Measurements from ENCODE around the gene DAB2IP.
"Not testable (repeated sequence)": the region's sequence is repeated elsewhere in the genome, so short reads cannot be mapped to it uniquely, and the experiment has no call there.

Gene DAB2IP

DNA sequence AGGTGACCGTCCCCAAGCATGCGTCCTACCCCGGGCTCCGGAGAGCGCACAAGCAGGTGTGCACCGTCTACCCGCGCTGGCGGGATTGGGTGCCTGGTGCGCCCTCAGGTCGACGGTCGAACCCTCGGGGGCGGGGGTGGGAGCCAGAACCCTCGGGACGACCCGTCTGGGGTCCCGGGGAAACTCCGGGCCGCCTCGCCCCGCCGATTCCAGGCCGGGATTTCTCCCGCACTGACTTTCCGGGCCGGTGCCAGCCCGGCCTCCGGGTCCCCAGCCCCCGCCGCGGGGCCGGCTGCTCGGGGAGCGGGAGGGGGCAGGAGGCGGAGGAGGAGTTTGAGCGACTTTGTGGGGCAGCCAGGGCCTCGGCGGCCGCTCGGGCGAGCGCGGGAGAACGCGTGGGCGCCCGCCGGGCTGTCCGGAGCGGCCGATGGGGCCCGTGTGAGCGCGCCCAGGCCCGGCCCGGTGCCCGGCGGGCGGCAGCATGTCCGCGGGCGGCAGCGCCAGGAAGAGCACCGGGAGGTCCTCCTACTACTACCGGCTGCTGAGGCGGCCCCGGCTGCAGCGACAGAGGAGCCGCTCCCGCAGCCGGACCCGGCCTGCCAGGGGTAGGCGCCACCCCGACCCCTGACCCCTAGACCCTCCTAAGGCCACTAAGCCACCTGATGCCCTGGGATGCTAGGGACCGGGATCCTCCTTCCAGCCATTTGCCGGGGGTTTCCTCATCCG lies at the start of gene DAB2IP:
TSS of gene DAB2IP (plus strand) at position 340 of the 726 bp plus-strand sequence. CDS start at position 482, 142 bp downstream.
- peak within 1 kb of the TSS; percentile 25 to 52 (median 38) for H3K4me3 ChIP-seq
- H3K27ac ChIP-seq: peak within 1 kb of the TSS in 18 of 21 experiments; percentile 5 to 83 (median 64)

DNA sequence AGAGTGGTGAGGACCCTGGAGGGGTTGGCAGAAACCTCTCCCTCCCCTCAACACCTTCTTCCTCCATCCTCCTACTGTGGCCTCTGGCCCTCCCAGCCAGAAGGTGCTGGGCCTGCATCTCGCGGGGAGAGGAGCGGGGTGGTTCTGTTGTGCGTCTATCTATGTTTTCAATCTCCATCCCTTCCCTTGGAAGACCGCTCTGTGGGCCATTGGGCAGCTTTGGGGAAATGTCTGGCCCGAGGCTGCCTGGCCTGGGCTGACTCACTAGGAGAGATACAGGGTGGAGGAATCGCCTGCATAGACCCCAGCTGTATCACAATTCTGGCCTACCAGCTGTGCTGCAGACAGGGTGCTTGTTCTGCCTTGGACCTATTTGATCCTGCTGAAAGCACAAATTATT lies 48.4 kb upstream of the DAB2IP start:
- no peak overlapping the region for H3K4me3 ChIP-seq
- no peak overlapping the region for H3K27ac ChIP-seq

DNA sequence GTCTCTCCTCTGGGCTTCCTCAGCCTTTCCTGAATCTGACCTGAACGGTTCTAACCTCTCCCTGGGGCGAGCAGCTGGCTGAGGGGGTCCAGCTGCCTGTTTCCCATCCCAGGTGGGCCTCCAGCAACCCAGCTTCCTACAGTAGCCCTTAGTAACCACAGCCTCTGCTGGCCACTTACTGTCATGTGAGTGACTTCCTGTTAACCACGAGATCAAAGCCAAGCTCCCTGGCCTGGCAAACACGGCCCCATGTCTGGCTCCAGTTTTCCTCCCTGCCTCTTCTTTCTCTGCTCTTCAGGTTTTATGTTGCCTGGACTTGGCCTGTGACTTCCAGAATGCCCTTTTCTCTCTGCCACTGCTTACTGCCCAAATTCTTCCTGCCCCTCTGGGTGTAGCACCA lies 47.2 kb upstream of the DAB2IP start:
- no peak overlapping the region for H3K4me3 ChIP-seq
- peak overlapping the region in 3 of 21 experiments; percentile 0 to 24 (median 5) for H3K27ac ChIP-seq

DNA sequence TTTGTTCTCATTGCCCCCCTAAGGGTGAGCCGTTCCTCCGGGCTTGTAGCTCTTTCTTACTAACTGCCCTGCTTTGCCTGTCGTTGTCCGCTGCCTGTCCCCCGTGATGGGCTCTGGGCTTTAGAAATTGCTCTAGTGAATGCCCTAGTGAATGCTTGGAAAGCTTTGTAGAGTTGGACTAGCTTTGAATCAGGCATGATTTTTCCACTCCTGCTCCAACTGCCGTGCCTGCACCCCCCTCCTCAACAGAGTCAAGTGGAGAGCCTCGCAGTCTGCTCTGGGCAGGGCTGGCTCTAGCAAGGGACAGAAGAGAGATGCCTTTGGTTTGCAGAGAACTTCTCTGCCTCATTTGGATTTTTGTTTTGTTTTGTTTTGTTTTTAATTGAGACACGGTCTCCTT lies 46.8 kb upstream of the DAB2IP start:
- Histone ChIP-seq H3K4me3 (no peak overlapping the region), H3K27ac (peak overlapping the region in 2 of 21 experiments; percentile 0 to 5)

DNA sequence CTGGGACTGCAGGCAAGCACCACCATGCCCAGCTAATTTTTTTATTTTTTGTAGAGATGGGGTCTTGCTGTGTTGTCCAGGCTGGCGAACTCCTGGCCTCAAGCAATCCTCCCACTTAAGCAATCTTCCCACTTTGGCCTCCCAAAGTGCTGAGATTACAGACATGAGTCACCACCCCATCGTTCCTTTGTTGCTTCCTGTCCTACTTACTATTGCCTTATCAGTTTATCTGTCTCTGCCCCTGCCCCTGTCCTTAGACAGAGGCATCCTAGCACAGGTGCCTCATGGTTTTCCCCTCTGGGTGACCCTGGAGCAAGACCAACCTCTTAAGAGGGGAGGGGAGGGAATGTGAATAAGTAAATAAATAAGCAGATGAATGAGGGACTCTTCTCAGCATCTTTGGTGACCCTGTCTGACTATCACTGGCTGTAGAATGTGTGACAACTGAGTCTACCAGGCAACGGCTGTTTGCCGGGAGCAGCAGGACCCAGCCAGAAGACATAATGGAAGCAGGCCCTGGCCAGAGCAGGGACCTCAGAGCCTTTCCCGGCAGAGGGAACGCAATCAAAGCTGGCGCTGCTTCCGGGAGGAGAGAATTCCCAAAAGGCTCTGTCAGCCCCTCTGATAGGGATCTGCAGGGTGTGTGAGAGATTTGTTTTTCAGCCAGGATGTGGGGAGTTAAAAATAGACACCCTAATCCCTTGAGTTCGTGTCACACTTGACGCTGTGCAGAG lies 43.8 kb upstream of the DAB2IP start:
- peak overlapping the region in 4 of 21 experiments; percentile 27 to 50 (median 44) for H3K27ac ChIP-seq
- no peak overlapping the region for H3K4me3 ChIP-seq

DNA sequence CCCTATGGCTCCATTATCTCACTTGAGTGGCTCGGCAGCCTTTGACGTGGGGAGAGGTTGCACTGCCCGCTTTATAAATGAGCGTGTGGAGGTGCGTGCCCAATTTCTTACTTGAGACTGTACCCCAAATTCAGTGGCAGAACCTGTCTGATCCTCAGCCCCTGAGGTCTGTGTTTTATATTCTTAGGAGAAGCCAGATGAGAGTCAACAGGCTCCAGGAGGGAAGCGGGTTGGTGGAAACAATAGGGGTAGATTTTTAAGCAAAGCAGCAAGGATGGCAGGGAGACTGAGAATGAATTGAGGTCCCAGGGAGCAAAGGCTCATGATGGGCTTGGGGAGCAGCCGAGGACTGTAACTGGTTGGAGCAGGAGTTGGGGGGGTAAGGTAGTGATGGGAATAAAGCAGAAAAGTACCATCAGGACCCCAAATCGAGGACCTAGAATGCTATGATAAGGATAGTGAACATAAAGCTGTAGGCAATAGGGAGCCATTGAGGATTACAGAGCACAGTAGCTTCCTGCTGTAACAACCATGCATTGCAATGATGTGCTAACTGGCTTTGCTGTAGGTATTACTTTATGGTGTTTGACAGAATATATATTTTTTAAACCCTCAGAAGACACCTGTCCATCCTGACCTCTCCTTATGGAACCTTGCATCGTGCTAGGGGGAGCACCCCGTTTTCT lies 43.1 kb upstream of the DAB2IP start:
- H3K4me3 ChIP-seq: no peak overlapping the region
- peak overlapping the region in 3 of 21 experiments; percentile 21 to 44 (median 27) for H3K27ac ChIP-seq

DNA sequence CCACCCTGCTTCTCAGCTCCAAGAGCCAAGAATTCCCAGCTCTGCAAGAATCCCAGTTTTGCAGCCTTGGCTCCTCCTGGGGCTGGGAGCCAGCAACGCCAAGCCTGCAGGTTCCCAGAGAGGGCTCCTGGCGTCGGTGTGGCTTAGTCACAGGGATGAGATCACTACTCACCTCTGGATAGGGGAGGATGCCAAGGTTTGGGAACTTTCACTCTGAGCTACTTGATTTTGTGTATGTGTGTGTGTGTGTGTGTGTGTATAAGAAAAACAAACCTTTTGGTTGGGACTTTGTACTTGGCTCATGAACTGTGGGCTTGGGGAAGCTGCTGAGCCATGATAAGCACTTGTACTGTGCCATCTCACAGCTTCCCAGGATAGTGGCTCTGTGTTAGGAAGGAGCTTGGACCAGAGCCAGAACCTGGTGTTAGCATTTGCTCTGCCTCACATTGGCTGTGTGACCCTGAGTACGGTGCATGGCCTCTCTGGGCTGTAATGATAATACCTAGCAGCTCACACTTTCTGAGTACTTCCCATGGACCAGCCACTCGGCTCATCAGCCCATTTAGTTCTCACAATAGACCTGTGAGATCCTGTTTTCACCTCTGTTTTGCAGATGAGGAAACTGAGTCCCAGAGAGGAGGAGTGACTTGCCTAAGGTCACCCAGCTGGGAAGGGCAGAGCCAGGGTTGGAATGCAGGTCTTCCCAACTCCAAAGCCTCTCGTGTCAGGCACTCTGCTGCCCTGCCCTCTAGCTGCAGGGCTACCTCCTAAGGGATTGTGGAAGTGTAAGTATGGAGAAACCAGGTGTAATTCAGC lies 41.4 kb upstream of the DAB2IP start:
- Histone ChIP-seq H3K4me3 (no peak overlapping the region), H3K27ac (no peak overlapping the region)

DNA sequence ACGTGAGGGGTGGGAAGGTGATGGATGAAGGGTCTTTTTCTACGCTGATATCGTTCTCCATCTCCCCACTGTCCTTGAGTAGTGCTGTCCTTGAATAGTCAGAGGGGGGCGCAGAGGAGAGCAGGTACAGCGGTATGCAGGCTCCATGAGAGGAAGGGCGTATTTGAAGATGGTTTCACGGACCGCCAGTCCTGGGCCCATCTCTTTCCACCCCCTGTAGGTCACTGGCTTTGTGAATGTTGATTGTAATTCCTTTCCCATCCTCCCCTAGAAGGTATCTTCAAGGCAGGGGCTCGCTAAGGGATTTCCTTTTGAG lies 40.8 kb upstream of the DAB2IP start:
- Histone ChIP-seq H3K27ac (no peak overlapping the region), H3K4me3 (no peak overlapping the region)

DNA sequence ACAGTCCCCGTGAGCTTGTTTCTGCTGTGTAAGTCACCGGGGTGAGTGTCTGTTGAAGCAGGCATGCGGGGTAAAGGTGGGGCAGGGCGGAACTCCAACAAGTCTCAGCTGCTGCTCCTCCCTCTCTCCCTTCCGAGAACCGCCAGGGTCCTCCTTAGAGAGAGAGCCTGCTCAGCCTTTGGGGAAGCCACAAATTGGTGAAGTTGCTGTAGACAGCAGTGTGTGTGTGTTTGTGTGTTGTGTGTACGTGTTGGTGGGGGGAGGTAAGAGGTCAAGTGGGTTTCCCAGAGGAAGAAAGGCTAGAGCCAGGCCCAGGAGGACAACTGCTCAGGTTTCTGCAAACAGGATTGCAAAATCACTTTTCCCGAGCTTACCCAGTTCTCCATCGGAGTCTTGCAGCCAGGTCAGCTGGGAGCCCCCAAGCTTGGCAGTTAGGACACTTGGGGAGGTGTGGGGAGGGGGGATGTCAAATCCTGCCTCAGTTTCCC lies 38.9 kb upstream of the DAB2IP start:
- Histone ChIP-seq H3K4me3 (no peak overlapping the region), H3K27ac (peak overlapping the region in 15 of 21 experiments; percentile 8 to 78 (median 56))

DNA sequence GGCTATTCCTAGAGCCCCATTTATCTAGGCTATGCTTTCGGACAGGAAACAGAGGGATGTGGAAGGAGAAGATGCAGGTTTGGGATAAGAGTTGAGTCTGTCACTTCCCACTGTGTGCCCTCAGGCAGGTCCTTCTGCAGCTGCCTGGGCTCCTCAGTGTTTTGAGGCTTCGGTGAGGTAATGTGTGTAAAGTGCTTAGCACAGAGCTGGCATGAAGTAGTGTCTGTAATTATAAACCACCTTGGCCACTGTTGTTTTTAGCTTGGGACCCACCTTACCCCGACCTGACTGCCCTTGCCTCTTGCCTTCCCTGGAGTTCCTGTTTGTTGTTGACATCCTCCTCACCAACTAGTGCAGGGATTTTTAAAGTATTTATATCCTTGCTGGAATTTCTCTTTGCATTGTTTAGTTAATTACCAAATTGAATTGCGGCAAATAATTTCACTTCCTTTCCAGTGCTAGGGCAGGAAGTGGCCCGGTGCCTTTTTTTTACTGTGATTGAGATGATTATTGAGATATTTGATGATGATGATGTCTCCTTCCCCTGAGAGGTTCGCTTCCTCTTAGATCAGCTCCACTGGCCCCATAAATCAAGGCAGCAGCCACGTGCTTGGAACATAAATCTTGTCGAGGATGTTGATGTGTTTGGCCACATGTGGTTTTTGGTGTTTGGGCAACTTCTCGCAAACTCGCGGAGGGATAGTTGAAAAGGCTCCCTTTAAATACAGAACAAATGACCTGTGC lies 38.3 kb upstream of the DAB2IP start:
- Histone ChIP-seq H3K4me3 (no peak overlapping the region), H3K27ac (peak overlapping the region in 15 of 21 experiments; percentile 8 to 78 (median 56))

DNA sequence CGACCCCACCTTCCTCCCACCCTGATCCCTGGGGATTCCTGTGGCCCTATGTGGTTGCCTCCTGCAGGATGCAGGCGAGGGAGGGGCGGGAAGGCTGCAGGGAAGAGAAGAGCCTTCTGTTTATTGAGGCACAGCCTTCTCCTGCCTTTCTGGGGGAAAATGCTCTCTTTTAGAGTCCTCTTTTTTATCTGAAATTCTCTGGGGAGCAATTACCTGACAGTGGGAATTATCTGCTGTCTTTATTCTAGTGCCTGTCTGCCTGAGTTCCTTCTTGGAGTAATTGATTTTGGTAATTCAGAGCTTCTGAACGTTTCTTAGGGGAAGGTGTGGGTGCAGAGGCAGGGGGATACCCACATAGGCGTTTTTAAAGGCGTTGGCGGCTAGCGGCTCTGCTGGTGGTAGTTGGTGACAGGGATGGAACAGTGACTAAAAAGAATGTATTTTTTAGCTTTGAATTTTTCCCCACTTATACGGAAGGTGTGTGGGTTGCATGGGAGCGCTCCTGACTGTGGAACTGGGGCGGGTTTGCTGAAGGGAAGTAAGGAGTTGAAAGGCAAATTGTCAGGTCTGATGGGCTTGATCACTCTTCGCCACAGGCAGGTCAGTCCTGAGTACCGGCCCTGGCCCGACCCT lies 35.2 kb upstream of the DAB2IP start:
- Histone ChIP-seq H3K27ac (no peak overlapping the region), H3K4me3 (no peak overlapping the region)

DNA sequence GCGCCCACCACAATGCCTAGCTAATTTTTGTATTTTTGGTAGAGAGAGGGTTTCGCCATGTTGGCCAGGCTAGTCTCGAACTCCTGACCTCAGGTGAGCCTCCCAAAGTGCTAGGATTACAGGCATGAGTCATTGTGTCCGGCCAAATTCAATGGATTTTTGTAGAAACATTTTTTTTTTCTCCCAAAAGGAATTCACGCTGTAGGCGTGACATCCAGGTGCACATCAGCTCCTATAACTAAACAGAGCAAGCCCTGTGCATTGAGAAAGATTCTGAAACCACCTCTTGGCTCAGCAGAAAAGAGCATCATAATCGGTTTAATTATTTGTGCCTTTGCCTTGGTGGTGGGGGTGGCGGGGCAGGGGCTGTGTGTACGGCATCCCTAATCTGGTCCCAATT lies 32.9 kb upstream of the DAB2IP start:
- H3K4me3 ChIP-seq: no peak overlapping the region
- no peak overlapping the region for H3K27ac ChIP-seq

DNA sequence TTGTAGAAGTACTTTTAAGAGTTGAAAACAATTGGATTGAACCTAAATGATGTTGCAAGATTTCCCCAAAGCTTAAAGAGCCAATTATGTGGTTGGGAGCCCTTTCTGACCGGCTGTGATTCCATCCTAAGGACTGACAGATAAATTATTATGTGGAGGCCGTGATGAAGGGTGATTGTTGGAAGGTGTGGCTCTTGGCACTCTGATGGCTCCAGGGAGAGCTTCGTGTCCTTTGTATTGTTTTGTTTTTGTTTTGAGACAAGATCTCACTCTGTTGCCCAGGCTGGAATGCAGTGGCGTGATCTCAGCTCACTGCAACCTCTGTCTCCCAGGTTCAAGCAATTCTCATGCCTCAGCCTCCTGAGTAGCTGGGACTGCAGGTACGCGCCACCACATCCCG lies 32.5 kb upstream of the DAB2IP start:
- H3K27ac ChIP-seq: peak overlapping the region in 1 of 21 experiments; percentile 39

DNA sequence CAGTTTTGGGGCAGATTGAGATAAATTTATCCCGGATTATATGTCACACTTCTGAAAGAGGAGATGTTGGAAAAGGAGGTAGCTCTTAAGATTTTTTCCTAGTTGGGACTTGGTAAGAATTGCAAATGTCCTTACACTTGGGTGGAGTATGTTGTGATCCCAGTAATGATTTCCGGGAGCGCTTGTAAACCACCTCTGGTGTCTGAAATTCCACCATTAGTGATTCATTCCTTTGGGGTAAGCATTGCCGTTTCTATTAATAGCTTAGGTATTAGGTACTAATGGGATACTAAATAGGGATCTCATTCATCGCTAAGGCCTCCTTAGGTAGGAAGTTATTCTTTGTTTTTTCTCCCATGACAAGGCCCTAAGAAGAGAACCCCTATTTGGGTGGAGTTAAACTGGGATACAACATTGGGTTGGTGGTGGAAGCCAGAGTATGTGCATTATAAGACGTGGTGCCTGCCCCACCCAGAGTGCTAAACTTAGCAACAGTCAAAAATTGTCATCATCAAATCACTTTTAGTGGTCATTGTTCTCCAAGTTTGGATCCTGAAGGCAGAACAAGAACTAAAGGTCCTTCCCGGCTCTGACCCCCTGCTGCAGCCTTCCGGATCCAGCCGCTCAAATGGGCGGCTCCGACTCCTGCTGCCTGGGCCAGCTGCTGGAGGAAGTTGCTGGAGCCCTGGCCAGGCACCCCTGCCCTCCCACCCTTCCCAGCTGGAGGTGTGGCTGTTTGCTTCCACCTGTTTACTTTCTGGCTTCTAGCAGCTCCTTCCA lies 31.7 kb upstream of the DAB2IP start:
- Histone ChIP-seq H3K27ac (peak overlapping the region in 2 of 21 experiments; percentile 11 to 39), H3K4me3 (no peak overlapping the region)

More for the DNA sequence above, 32.5 kb upstream of the DAB2IP start:
- not testable (repeated sequence) for H3K4me3 ChIP-seq

DNA sequence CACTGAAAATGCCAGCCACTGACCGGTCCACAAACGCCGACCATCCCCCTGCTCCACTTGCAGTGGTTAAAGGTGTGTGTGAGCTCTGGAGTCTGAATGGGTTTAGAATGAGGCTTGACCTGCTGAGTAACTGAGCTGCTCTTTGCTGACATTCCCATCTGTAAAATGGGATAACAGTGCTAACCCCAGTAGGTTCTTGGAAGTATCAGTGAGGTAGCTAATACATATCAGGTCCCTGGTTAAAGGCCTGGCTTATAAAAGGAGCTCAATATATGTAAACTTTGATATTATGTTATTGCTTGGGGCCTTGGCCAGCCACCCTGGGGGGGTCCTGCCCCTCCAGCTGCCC lies 31.1 kb upstream of the DAB2IP start:
- Histone ChIP-seq H3K4me3 (no peak overlapping the region), H3K27ac (peak overlapping the region in 1 of 21 experiments; percentile 21)

DNA sequence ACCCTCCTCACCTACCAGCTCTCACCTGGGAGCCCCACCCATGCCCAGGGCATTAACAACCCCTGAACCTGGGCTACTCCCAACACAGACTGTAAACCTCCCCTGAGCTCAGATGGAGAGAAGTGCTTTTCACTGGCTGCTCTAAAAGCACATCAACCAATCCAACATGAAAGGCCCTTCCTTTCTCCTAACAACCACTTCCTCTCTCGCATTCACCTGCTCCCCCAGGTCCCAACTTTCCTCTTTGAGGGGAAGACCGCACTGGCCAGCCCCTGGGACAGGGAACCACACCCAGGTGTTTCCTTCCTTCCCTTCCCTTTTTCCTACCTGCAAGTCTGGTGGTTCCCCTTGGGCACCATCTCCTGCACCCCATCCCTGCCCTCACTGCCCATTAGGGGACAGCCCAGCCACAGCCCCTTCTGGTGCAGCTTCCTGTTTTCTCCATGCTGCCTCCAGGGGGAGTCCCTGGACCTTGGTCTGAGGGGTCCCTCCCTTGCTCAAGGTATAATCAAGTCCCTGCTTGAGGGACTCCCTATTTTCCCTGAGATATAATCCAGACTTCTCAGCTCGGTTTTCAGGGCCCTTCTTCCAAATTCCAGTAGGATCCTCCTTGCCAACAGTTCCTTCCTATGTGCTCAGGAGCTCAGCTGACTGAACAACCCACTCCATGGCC lies 30.5 kb upstream of the DAB2IP start:
- H3K4me3 ChIP-seq: no peak overlapping the region
- peak overlapping the region in 1 of 21 experiments; percentile 21 for H3K27ac ChIP-seq

Data from skin epidermis (tissue), 12 donors.